Measurements from ENCODE around the gene BLZF1.

- TF ChIP-seq ZNF274 (IDR thresholded peaks at IDR 0.05; ENCODE audit: low read depth, low read length) (no peak), YY1 (IDR thresholded peaks at IDR 0.05; ENCODE audit: insufficient read depth, insufficient read length) (no peak)
Measured at GRCh38 chr1:169390303-169390702, 22.3 kb downstream of the BLZF1 start.

Data from NT2/D1 (cell line).